ENCODE measurements around the gene LIPM. TPM values are rescaled to one million over a fixed set of nuclear protein-coding genes. Genes with fewer than 3 reads are reported as not detected.

The LIPM gene
- total RNA-seq, 1 donor from 2014 or later = not detected

GRCh38 chr10:88804083-88804812 lies 1.7 kb downstream of the LIPM start:
- TF ChIP-seq CTCF (IDR thresholded peaks at IDR 0.05; ENCODE audit: insufficient read depth, low read length, severe bottlenecking) = no peak
- H3K27me3 ChIP-seq (ENCODE audit: control insufficient read depth, insufficient read depth, low read length) = no peaks in the 10 kb centered on the region
- FAIRE-seq (no peak), DNase-seq (ENCODE audit: low read depth) (peak; percentile 29)
- no peak overlapping the region for H3K4me3 ChIP-seq (ENCODE audit: low read depth, low read length)
- H3K36me3 ChIP-seq (ENCODE audit: control insufficient read depth, insufficient read depth, low read length) = no peaks in the 10 kb centered on the region

- no peak for FAIRE-seq
Observed at GRCh38 chr10:88805361-88805760, 2.8 kb downstream of the LIPM start.

DNA sequence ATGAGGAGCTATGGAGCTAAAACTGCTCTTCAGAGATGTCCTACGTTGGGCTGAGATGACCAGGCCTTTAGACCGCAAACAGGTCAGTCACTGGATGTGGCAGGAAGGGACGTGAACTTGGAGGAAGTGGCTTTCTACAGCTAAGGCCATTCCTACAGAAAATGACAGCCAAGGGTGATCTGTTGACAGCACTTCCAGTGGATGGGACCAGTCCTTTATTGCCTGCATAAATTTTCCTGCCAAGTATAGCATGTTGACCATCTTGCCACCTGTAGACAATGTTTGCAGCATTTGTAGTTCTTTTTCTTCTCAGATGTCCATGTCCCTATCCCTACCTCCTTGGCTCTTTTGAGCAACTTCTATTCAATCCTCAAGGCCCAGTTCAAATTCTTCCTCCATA lies 3.4 kb downstream of the LIPM start:
- FAIRE-seq = no peak
- H3K4me3 ChIP-seq (ENCODE audit: low read depth, low read length) = no peak overlapping the region
- H3K27me3 ChIP-seq (ENCODE audit: control insufficient read depth, insufficient read depth, low read length) = no peaks in the 10 kb centered on the region
- TF ChIP-seq CTCF (IDR thresholded peaks at IDR 0.05; ENCODE audit: insufficient read depth, low read length, severe bottlenecking) = no peak
- no peak for DNase-seq (ENCODE audit: low read depth)
- no peaks in the 10 kb centered on the region for H3K36me3 ChIP-seq (ENCODE audit: control insufficient read depth, insufficient read depth, low read length)

More at GRCh38 chr10:88805361-88805760, 2.8 kb downstream of the LIPM start:
- Histone ChIP-seq H3K4me3 (ENCODE audit: low read depth, low read length) (no peak overlapping the region), H3K27me3 (ENCODE audit: control insufficient read depth, insufficient read depth, low read length) (no peaks in the 10 kb centered on the region), H3K36me3 (ENCODE audit: control insufficient read depth, insufficient read depth, low read length) (no peaks in the 10 kb centered on the region)
- DNase-seq (ENCODE audit: low read depth) = no peak
- no peak for TF ChIP-seq CTCF (IDR thresholded peaks at IDR 0.05; ENCODE audit: insufficient read depth, low read length, severe bottlenecking)

- no peaks in the 10 kb centered on the region for H3K36me3 ChIP-seq (ENCODE audit: control insufficient read depth, insufficient read depth, low read length)
- TF ChIP-seq CTCF (IDR thresholded peaks at IDR 0.05; ENCODE audit: insufficient read depth, low read length, severe bottlenecking) = no peak
- FAIRE-seq = no peak
- DNase-seq (ENCODE audit: low read depth) = no peak
- H3K4me3 ChIP-seq (ENCODE audit: low read depth, low read length) = no peak overlapping the region
- H3K27me3 ChIP-seq (ENCODE audit: control insufficient read depth, insufficient read depth, low read length) = no peaks in the 10 kb centered on the region
Observed at GRCh38 chr10:88809621-88810020, 7.1 kb downstream of the LIPM start.

DNA sequence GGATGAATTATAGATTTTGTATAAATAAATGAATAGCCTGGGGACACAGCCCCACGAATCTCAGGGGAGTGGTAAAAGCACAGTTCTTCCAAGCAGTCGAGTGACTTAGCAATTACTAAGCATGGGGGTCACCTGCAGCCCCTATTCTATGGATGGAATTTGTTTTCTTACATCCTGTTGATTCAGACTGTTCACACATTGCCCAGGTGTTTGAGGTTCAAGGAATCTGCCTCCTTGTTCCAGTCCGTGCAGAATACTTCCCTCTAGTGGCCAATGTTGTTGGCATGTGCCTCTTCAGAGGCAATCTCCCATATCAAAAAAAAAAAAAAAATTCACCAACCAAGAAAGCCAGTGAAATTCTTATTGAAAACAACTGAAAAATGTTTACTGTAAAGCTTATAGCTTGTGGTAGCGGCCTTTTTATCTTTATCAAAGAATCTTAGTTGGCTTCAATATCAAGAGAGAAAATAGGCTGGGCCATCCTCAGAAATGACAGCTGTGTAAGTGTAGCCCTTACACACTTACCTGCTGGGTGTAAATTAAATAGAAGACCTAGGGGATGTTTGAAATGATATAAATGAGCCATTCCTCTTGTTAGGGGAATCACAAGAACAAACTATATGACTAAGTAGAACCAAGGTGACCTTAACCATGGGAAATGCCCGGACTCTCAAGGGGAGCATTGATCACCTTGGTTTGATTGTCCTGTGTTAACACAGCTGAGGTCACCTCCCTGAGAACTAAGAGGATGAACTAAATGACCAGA lies 7.8 kb downstream of the LIPM start:
- TF ChIP-seq CTCF (IDR thresholded peaks at IDR 0.05; ENCODE audit: insufficient read depth, low read length, severe bottlenecking) = peak; percentile 72
- no peak for FAIRE-seq
- peak; percentile 85 for DNase-seq (ENCODE audit: low read depth)
- no peak overlapping the region for H3K4me3 ChIP-seq (ENCODE audit: low read depth, low read length)
- no peaks in the 10 kb centered on the region for H3K27me3 ChIP-seq (ENCODE audit: control insufficient read depth, insufficient read depth, low read length)
- H3K36me3 ChIP-seq (ENCODE audit: control insufficient read depth, insufficient read depth, low read length) = no peaks in the 10 kb centered on the region

Data from bronchial epithelial cell (primary cell).